H9 (cell line): ENCODE results near the gene ISG15. TPM values are rescaled to one million over a fixed set of nuclear protein-coding genes. Genes with fewer than 3 reads are reported as not detected.

ENCODE experiments used
- DNase-seq: peaks from one replicate; pipeline ENCODE4 v3.0.0-alpha.2; 2017
- H2AFZ ChIP-seq: one replicate; pipeline ENCODE4 v1.6.1; 2013; ENCODE audit warnings: mild to moderate bottlenecking, low read length, control low read depth, moderate library complexity
- H2AK5ac ChIP-seq: 2 replicates; pipeline ENCODE4 v1.6.1; 2013; ENCODE audit warnings: low read length, control low read depth, mixed read lengths; ENCODE audit not compliant: insufficient read length
- H2BK120ac ChIP-seq: one replicate; pipeline ENCODE4 v1.6.1; 2013; ENCODE audit warnings: low read depth, mild to moderate bottlenecking, low read length, control low read depth, inconsistent platforms; ENCODE audit not compliant: poor library complexity, severe bottlenecking
- H2BK12ac ChIP-seq: 2 replicates; pipeline ENCODE4 v1.6.1; 2013; ENCODE audit warnings: low read length, control low read depth, mixed read lengths, low read depth; ENCODE audit not compliant: insufficient read length
- H2BK15ac ChIP-seq: 2 replicates; pipeline ENCODE4 v1.6.1; 2013; ENCODE audit warnings: low read depth, low read length, control low read depth
- H2BK20ac ChIP-seq: one replicate; pipeline ENCODE4 v1.6.1; 2013; ENCODE audit warnings: low read depth, mild to moderate bottlenecking, low read length, control low read depth, inconsistent platforms; ENCODE audit not compliant: poor library complexity, severe bottlenecking
- H2BK5ac ChIP-seq: 2 replicates; pipeline ENCODE4 v1.6.1; 2013; ENCODE audit warnings: low read length, control low read depth, mixed read lengths; ENCODE audit not compliant: insufficient read length
- H3K14ac ChIP-seq: 2 replicates; pipeline ENCODE4 v1.6.1; 2013; ENCODE audit warnings: low read length, control low read depth; ENCODE audit not compliant: insufficient read depth
- H3K18ac ChIP-seq: 2 replicates; pipeline ENCODE4 v1.6.1; 2013; ENCODE audit warnings: low read depth, mild to moderate bottlenecking, mixed read lengths, low read length, control low read depth; ENCODE audit not compliant: insufficient read length
- H3K23ac ChIP-seq: 2 replicates; pipeline ENCODE4 v1.6.1; 2013; ENCODE audit warnings: low read length, control low read depth, mixed read lengths, low read depth; ENCODE audit not compliant: insufficient read length
- H3K23me2 ChIP-seq: 2 replicates; pipeline ENCODE4 v1.6.1; 2013; ENCODE audit warnings: low read depth, mild to moderate bottlenecking, mixed read lengths, low read length, control low read depth; ENCODE audit not compliant: insufficient read length, poor library complexity, severe bottlenecking
- H3K27ac ChIP-seq: 2 replicates; pipeline ENCODE4 v1.5.1; 2013; ENCODE audit warnings: low read length, control low read depth, mixed read lengths, low read depth; ENCODE audit not compliant: insufficient read length
- H3K27me3 ChIP-seq: 2 replicates; pipeline ENCODE4 v1.6.1; 2013; ENCODE audit warnings: low read length, control low read depth, inconsistent platforms; ENCODE audit not compliant: insufficient read depth
- H3K4ac ChIP-seq: 2 replicates; pipeline ENCODE4 v1.6.1; 2013; ENCODE audit warnings: low read depth, mild to moderate bottlenecking, control low read depth, inconsistent platforms, low read length, moderate library complexity
- H3K4me1 ChIP-seq: 2 replicates; pipeline ENCODE4 v1.6.1; 2013; ENCODE audit warnings: low read length, control low read depth, inconsistent platforms; ENCODE audit not compliant: insufficient read depth
- H3K4me2 ChIP-seq: 2 replicates; pipeline ENCODE4 v1.6.1; 2013; ENCODE audit warnings: low read length, control low read depth, mixed read lengths; ENCODE audit not compliant: insufficient read length, insufficient read depth
- H3K56ac ChIP-seq: 2 replicates; pipeline ENCODE4 v1.6.1; 2013; ENCODE audit warnings: low read depth, mild to moderate bottlenecking, mixed read lengths, low read length, control low read depth; ENCODE audit not compliant: insufficient read length
- H3K79me1 ChIP-seq: 2 replicates; pipeline ENCODE4 v1.6.1; 2013; ENCODE audit warnings: low read depth, mild to moderate bottlenecking, moderate library complexity, low read length, control low read depth, inconsistent platforms; ENCODE audit not compliant: insufficient read depth, poor library complexity, severe bottlenecking
- H3K79me2 ChIP-seq: 2 replicates; pipeline ENCODE4 v1.6.1; 2013; ENCODE audit warnings: low read length, control low read depth, inconsistent platforms; ENCODE audit not compliant: insufficient read depth
- H3K9ac ChIP-seq: 2 replicates; pipeline ENCODE4 v1.6.1; 2013; ENCODE audit warnings: low read length, control low read depth, mixed read lengths; ENCODE audit not compliant: insufficient read length; ENCODE audit errors: extremely low read depth
- H3K9me3 ChIP-seq: one replicate; pipeline ENCODE4 v1.6.1; 2013; ENCODE audit warnings: low read depth, low read length, inconsistent platforms; ENCODE audit not compliant: control insufficient read depth
- H3T11ph ChIP-seq: one replicate; pipeline ENCODE4 v1.6.1; 2013; ENCODE audit warnings: mild to moderate bottlenecking, low read length, control low read depth, inconsistent platforms
- H4K20me1 ChIP-seq: one replicate; pipeline ENCODE4 v1.6.1; 2013; ENCODE audit not compliant: control insufficient read depth, insufficient read length, insufficient read depth
- H4K5ac ChIP-seq: 2 replicates; pipeline ENCODE4 v1.6.1; 2013; ENCODE audit warnings: low read depth, mild to moderate bottlenecking, mixed read lengths, low read length, control low read depth; ENCODE audit not compliant: insufficient read length
- H4K8ac ChIP-seq: replicated peaks from 2 replicates; pipeline ENCODE4 v1.6.1; 2013; ENCODE audit warnings: low read length, control low read depth, mixed read lengths, low read depth; ENCODE audit not compliant: insufficient read length
- H4K91ac ChIP-seq: 2 replicates; pipeline ENCODE4 v1.6.1; 2013; ENCODE audit warnings: low read depth, mild to moderate bottlenecking, moderate library complexity, mixed read lengths, low read length, control low read depth; ENCODE audit not compliant: insufficient read length
- H3K27ac Mint-ChIP-seq, 3 experiments: 2 replicates in 2 of 3; 3 replicates in 1 of 3; pipeline ENCODE4 v1.8.0; 2020 to 2021; ENCODE audit warnings: mixed read lengths in 3 of 3, mild to moderate bottlenecking in 1 of 3, moderate library complexity in 1 of 3
- H3K27me3 Mint-ChIP-seq: 2 replicates; pipeline ENCODE4 v1.8.0; 2021; ENCODE audit warnings: low read depth, mild to moderate bottlenecking, moderate library complexity, mixed read lengths
- H3K36me3 Mint-ChIP-seq, 3 experiments: 2 replicates in 2 of 3; 3 replicates in 1 of 3; pipeline ENCODE4 v1.8.0; 2020 to 2021; ENCODE audit warnings: low read depth in 3 of 3, mixed read lengths in 3 of 3; ENCODE audit not compliant: insufficient read depth in 1 of 3
- H3K4me1 Mint-ChIP-seq, 2 experiments: 2 replicates each; pipeline ENCODE4 v1.8.0; 2020; ENCODE audit warnings: mixed read lengths in 2 of 2
- H3K4me3 Mint-ChIP-seq, 2 experiments: 2 replicates in 1 of 2; 3 replicates in 1 of 2; pipeline ENCODE4 v1.8.0; 2020 to 2021; ENCODE audit warnings: mild to moderate bottlenecking in 2 of 2, mixed read lengths in 2 of 2, moderate library complexity in 1 of 2
- H3K9me3 Mint-ChIP-seq, 2 experiments: 2 replicates in 1 of 2; 3 replicates in 1 of 2; pipeline ENCODE4 v1.8.0; 2020; ENCODE audit warnings: mild to moderate bottlenecking in 2 of 2, mixed read lengths in 2 of 2, moderate library complexity in 1 of 2
- CTCF ChIP-seq: fragments of 200-600 bp; sonication (generic); conservative IDR thresholded peaks from 3 replicates; pipeline ENCODE4 v1.8.0; 2021; ENCODE audit warnings: antibody characterized with exemption, mild to moderate bottlenecking
- WGBS: extraction: QIAGEN DNeasy Blood & Tissue Kit; methylation state at CpG from one replicate; pipeline ENCODE4 v1.1.7; 2013; ENCODE audit warnings: missing lambda C conversion rate, low lambda C conversion rate, mixed read lengths; ENCODE audit not compliant: insufficient read length; ENCODE audit errors: extremely low coverage; 5-methylcytosine and 5-hydroxymethylcytosine counted together
- total RNA-seq: library from RNA; stranded (reverse); gene quantifications from 2 replicates; pipeline ENCODE4 v1.2.1, GENCODE V29; 2021

The ISG15 gene
- total RNA-seq, 1 experiment from 2014 or later: 39.7 TPM

GRCh38 chr1:1021010-1021919, 8.0 kb downstream of the ISG15 start:
- no peak overlapping the region for H4K5ac ChIP-seq
- TF ChIP-seq CTCF: no peak
- no peak overlapping the region for H3T11ph ChIP-seq
- peaks cover 10% of the 10 kb centered on the region for H3K27me3 Mint-ChIP-seq
- H3K18ac ChIP-seq: peak overlapping the region; percentile 6
- peaks cover 4% of the 10 kb centered on the region for H3K79me1 ChIP-seq
- H2AK5ac ChIP-seq: no peak overlapping the region
- no peaks in the 10 kb centered on the region; a peak in 1 of 5 replicates for H3K9me3 Mint-ChIP-seq
- H3K23ac ChIP-seq: no peak overlapping the region
- 0 out of 2 replicates have a peak overlapping the region, but pooled peaks have one; percentile 40 for H3K14ac ChIP-seq
- H3K4ac ChIP-seq: no peak overlapping the region
- H2AFZ ChIP-seq: no peak overlapping the region
- H2BK20ac ChIP-seq: no peak overlapping the region
- peaks cover 3 to 19% (median 14%) of the 10 kb centered on the region in 3 experiments; a peak in 6 of 7 replicates for H3K36me3 Mint-ChIP-seq
- H3K27me3 ChIP-seq: no peaks in the 10 kb centered on the region
- peak overlapping the region; percentile 63 to 77 for H3K4me3 Mint-ChIP-seq
- H3K56ac ChIP-seq: no peak overlapping the region
- H3K4me1 ChIP-seq: peaks cover 4% of the 10 kb centered on the region; the same call in 1 of the 2 replicates
- H3K4me1 Mint-ChIP-seq: peaks cover 23 to 40% of the 10 kb centered on the region in 2 experiments
- H3K27ac Mint-ChIP-seq: no peak overlapping the region
- H3K23me2 ChIP-seq: peaks cover 7% of the 10 kb centered on the region
- no peak for DNase-seq
- peak overlapping the region; percentile 58 for H2BK12ac ChIP-seq
- H3K4me2 ChIP-seq: peak overlapping the region; percentile 63
- peaks cover 3% of the 10 kb centered on the region for H4K20me1 ChIP-seq
- peaks cover 2% of the 10 kb centered on the region; the same call in 1 of the 2 replicates for H3K79me2 ChIP-seq
- H2BK15ac ChIP-seq: no peak overlapping the region
- H2BK120ac ChIP-seq: no peak overlapping the region
- no peak overlapping the region for H2BK5ac ChIP-seq
- H3K9ac ChIP-seq: no peak overlapping the region
- no CpG with 5 or more reads among the region's 33 CpGs for WGBS
- no peaks in the 10 kb centered on the region for H3K9me3 ChIP-seq
- H3K27ac ChIP-seq: no peak overlapping the region
- no peak overlapping the region for H4K91ac ChIP-seq
- no peak overlapping the region for H4K8ac ChIP-seq
